Measurements from ENCODE around the gene POU3F4. TPM values are rescaled to one million over a fixed set of nuclear protein-coding genes. Genes with fewer than 3 reads are reported as not detected.

The POU3F4 gene
- total RNA-seq, 2 experiments from 2014 or later: not detected

DNA sequence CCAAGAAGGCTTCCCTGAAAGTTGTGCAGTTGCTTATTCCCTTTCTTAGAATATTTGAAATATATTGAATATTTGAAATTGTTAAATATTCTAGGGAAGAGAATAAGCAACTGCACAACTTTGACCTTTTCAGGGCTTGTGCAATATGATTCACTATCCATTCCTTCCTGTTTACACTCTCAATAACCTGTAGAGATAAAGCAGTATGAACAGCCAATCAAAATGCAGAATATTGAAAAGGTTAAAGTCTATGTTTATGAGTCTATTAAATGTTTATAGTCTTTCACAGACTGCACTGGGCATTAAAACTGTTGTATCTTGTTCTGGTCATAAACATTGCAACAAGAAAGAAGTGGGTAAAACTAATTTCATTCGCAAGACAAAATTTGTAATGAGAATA is 13.8 kb downstream of the POU3F4 start:
- no peaks in the 10 kb centered on the region for H3K4me1 Mint-ChIP-seq

DNA sequence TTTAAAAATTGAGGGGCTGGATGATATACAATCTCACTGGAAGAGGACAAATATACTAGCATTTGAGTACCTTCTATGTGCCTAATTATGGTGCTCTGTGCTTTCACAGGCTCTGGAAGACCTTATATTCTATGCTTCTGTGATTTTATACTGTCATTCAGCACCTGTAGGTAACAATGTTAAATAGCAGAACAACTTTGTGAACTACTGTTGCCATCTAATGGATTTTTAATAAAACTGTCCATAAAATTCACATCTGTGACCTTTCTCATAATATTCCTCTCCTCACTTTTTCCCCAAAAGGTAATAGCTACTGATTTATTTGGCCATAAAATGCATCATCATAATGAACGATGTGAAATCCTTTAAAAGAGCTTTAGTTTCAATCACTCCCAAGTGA is 21.9 kb downstream of the POU3F4 start:
- Mint-ChIP-seq H3K27me3 (no peaks in the 10 kb centered on the region), H3K4me3 (no peak overlapping the region), H3K36me3 (ENCODE audit: low read depth) (no peaks in the 10 kb centered on the region), H3K27ac (no peak overlapping the region), H3K9me3 (ENCODE audit: low read depth) (no peaks in the 10 kb centered on the region), H3K4me1 (no peaks in the 10 kb centered on the region)
- intact Hi-C loops (cut with DNase I, micrococcal nuclease): no loop called here
- ATAC-seq: no peak
- CTCF ChIA-PET: interaction anchor here (0.6 kb wide), 1 partner anchor 45 kb away, joined by 3 read pairs; no protein-coding TSS in a partner anchor
- POLR2A ChIA-PET: no interaction called here
- DNase-seq: no peak

More for the DNA sequence above, 13.8 kb downstream of the POU3F4 start:
- no peak for ATAC-seq
- no peak for DNase-seq
- Mint-ChIP-seq H3K36me3 (ENCODE audit: low read depth) (no peaks in the 10 kb centered on the region), H3K27ac (no peak overlapping the region), H3K27me3 (no peaks in the 10 kb centered on the region), H3K9me3 (ENCODE audit: low read depth) (no peaks in the 10 kb centered on the region), H3K4me3 (no peak overlapping the region)
- intact Hi-C loops (cut with DNase I, micrococcal nuclease): no loop called here
- ChIA-PET POLR2A (no interaction called here), CTCF (no interaction called here)

DNA sequence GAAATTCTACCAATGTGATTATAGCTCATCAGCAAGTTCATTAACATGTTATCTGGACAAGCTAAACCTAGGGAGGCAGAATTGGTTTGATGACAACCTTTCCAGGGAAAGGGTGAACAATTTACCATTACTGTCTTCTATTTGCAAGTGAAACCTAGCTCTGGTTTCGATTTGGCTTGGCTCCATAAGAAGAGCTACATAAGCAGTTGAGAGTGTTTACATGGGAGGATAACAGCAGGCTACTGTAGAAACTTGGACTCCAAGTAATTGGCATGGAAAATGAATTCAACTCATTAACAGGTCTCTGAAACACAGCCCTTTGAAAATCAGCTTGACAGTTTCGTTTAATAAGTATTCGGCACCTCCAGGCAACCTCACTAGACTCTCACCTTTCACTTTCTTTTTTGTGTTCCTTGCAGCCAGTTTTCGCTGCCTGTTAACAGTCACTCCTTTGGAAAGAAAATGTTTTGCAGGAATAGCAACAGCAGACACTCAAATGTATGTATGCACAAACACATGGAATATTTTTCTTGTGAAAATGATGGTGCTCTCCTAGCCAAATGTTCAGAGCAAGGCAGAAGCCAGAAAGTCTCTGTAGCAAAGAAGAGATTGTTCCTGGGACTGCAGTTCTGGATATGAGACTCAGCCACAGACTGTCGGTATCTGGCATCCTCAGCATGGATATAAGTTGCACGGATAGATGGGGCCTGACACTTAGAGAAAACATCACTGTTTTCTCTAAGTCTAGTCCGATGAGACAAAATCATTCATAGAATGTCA is 27.5 kb downstream of the POU3F4 start:
- Mint-ChIP-seq H3K27me3 (no peaks in the 10 kb centered on the region), H3K4me1 (no peaks in the 10 kb centered on the region), H3K4me3 (peak overlapping the region; percentile 15), H3K27ac (no peak overlapping the region), H3K36me3 (ENCODE audit: low read depth) (no peaks in the 10 kb centered on the region), H3K9me3 (ENCODE audit: low read depth) (no peaks in the 10 kb centered on the region)
- CTCF ChIA-PET: interaction anchor here (0.6 kb wide), 1 partner anchor 657 kb away, joined by 3 read pairs; no protein-coding TSS in a partner anchor
- no peak for DNase-seq
- no peak for ATAC-seq
- intact Hi-C loops (cut with DNase I, micrococcal nuclease): no loop called here
- POLR2A ChIA-PET: no interaction called here

Data from activated CD4-positive, alpha-beta T cell treated with anti-CD3 and anti-CD28 coated beads for 36 hours (primary cell).